Spleen (tissue), 7 donors: ENCODE measurements around the gene TEX51.

Experiments
- CTCF ChIP-seq, 11 experiments: fragments of 200-600 bp in 7 of 11; fragments of 450-650 bp in 4 of 11; sonication (generic) in 4 of 11; IDR thresholded peaks in 8 of 11; conservative IDR thresholded peaks in 3 of 11; 1 replicate in 7 of 11; 2 replicates in 4 of 11; pipeline versions ENCODE4 v1.4.0 to v1.8.0; 2016 to 2021; ENCODE audit warnings: antibody characterized with exemption in 11 of 11, inconsistent platforms in 4 of 11, mild to moderate bottlenecking in 1 of 11
- POLR2A ChIP-seq, 3 donors: fragments of 450-650 bp; IDR thresholded peaks; one replicate each; pipeline ENCODE4 v1.5.1; 2017; ENCODE audit warnings: antibody characterized with exemption in 3 of 3, mild to moderate bottlenecking in 1 of 3
- POLR2AphosphoS5 ChIP-seq, 3 donors: sonication (generic); formaldehyde crosslinking; IDR thresholded peaks; one replicate each; pipeline ENCODE4 v1.5.1; 2017; ENCODE audit warnings: antibody characterized with exemption in 3 of 3
- donor health status: DM: no; HTN: no; CAD: no; lungs with moderate emphysema.
- donor health status: DM: no; HTN: no; CAD: no.
- donor health status: DM: no; HTN: no; CAD: no.

DNA sequence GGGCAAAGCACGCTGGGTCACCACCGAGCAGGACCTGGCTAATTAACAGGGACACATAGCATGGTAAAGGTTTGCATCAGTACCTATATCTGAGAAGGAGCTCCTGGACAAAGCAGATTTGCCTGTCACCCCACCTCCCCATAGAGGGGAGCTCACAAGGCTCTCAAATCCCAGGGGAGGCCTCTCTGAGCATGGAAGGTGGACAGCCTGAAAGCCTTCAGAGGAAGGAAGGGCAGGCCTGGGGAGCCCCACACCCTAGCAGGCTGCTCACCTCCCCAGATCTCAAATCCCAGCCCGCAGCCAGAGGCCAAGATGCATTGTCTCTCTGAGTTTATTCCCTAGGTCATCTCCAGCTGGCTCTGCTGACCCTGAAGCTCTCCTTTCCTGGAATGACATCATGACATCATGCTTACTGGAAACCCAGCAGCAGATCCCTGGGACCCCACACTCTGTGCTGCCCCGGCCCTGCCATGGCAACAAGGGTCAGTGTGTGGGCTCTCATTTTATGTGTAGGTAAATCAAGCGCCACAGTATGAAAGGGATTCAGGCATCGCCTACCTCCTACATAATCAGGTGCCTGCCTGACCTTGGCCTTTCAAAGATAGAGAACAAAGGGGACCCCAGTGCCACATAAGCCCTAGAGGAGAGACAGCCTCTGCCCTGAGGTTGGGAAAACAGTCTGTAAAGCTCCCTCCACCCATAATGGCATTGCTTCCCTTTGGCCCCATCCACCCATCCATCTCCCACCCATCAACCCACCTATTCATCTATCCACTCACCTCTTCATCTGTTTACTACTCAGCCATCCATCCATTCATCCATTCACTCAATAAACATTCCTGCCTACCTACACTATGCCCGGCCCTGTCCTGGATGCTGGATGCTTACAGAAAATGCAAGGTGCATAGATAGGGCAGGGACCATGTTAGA lies 15.7 kb upstream of the TEX51 start:
- TF ChIP-seq CTCF (IDR thresholded peaks at IDR 0.05 in 8 of 11, conservative IDR thresholded peaks at IDR 0.05 in 3 of 11) (no peak), POLR2A (IDR thresholded peaks at IDR 0.05) (no peak), POLR2AphosphoS5 (IDR thresholded peaks at IDR 0.05) (no peak)
